Ishikawa (cell line): ENCODE data around the gene MPND.

Experiments used
- CEBPB ChIP-seq: IDR thresholded peaks from 2 replicates; pipeline ENCODE4 v1.6.1; 2012
- EP300 ChIP-seq: IDR thresholded peaks from 2 replicates; pipeline ENCODE4 v1.6.1; 2012; ENCODE audit warnings: borderline replicate concordance
- FOXM1 ChIP-seq: IDR thresholded peaks from 2 replicates; pipeline ENCODE4 v1.6.1; 2012; ENCODE audit warnings: low read depth, borderline replicate concordance
- NFIC ChIP-seq: IDR thresholded peaks from 2 replicates; pipeline ENCODE4 v1.6.1; 2012
- TAF1 ChIP-seq: IDR thresholded peaks from 2 replicates; pipeline ENCODE4 v1.6.1; 2012; ENCODE audit warnings: low read depth, mild to moderate bottlenecking
- TCF12 ChIP-seq: IDR thresholded peaks from 2 replicates; pipeline ENCODE4 v1.6.1; 2012; ENCODE audit warnings: low read depth
- YY1 ChIP-seq: IDR thresholded peaks from 2 replicates; pipeline ENCODE4 v1.6.1; 2012; ENCODE audit warnings: low read depth
- TF ChIP-seq, protein P1 (sequence below): IDR thresholded peaks from 2 replicates; pipeline ENCODE4 v1.6.1; 2012
- TF ChIP-seq, protein P2 (sequence below): IDR thresholded peaks from 2 replicates; pipeline ENCODE4 v1.6.1; 2012

DNA sequence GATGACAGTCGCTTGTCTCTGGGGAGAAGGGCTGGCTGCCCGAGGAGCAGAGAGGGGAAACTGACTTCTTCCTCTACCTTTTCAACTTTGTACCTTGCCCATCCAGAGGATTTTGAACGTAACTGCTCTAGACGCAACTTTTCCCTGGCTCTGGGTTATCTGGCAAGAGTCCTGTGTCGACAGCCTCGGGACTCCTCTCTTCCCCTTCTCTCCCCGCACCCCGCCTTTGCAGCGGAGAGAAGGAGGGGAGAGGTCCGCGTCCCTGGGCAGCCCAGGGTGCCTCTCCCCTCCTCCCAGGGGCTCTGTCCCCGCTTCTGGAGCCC, 56.4 kb downstream of the MPND start:
- TF ChIP-seq, protein P1, sequence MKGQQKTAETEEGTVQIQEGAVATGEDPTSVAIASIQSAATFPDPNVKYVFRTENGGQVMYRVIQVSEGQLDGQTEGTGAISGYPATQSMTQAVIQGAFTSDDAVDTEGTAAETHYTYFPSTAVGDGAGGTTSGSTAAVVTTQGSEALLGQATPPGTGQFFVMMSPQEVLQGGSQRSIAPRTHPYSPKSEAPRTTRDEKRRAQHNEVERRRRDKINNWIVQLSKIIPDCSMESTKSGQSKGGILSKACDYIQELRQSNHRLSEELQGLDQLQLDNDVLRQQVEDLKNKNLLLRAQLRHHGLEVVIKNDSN: no peak
- TF ChIP-seq, protein P2, sequence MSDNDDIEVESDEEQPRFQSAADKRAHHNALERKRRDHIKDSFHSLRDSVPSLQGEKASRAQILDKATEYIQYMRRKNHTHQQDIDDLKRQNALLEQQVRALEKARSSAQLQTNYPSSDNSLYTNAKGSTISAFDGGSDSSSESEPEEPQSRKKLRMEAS: no peak
- TF ChIP-seq TAF1: no peak
- TF ChIP-seq EP300: no peak
- TF ChIP-seq YY1: no peak; the same call in 1 of the 2 replicates
- no peak for TF ChIP-seq CEBPB
- no peak for TF ChIP-seq NFIC
- no peak for TF ChIP-seq TCF12
- TF ChIP-seq FOXM1: no peak
